HepG2 (cell line): ENCODE measurements around the gene MYH7. TPM values are rescaled to one million over a fixed set of nuclear protein-coding genes. Genes with fewer than 3 reads are reported as not detected.

Source experiments
- ATAC-seq: fragments of 200-7000 bp; cut with Tn5 transposase; 3 replicates; pipeline ENCODE4 v1.9.1; 2020; ENCODE audit warnings: mild to moderate bottlenecking, moderate library complexity
- BruUV-seq: library from RNA; stranded (reverse); fragments of 400-500 nt; replicated peaks from 2 replicates; lab custom pipeline; 2021; lab: Mats Ljungman, UMichigan
- CTCF ChIA-PET: fragments of 300-600 bp; formaldehyde crosslinking; extraction: SDS; loops from one replicate; lab custom pipeline; 2021; ENCODE audit warnings: low total read pairs, inconsistent platforms, low intra/inter-chr PET ratio; lab: Yijun Ruan, JAX
- POLR2A ChIA-PET: fragments of 350-600 bp; sonication (Branson Sonifier 250); formaldehyde crosslinking; loops from one replicate; lab custom pipeline; 2020; ENCODE audit warnings: antibody characterized with exemption, inconsistent platforms; lab: Yijun Ruan, JAX
- DNase-seq: peaks from one replicate; pipeline ENCODE4 v3.0.0-alpha.2; 2015; ENCODE audit warnings: low spot score
- FAIRE-seq: peaks from 3 replicates; lab custom pipeline; 2011; peaks lifted over from hg19 to GRCh38; lab: Jason Lieb, UNC
- H2AFZ ChIP-seq: one replicate; pipeline ENCODE4 v1.6.1; 2011; ENCODE audit warnings: low read length, inconsistent platforms
- H3K27ac ChIP-seq: fragments of 300-600 bp; 3 replicates; pipeline ENCODE4 v1.8.0; 2011; ENCODE audit warnings: mixed run types, mild to moderate bottlenecking, mixed read lengths, low read length, inconsistent platforms; ENCODE audit not compliant: insufficient read depth; ENCODE audit errors: extremely low read length
- H3K27me3 ChIP-seq, 2 experiments: fragments of 200-600 bp in 1 of 2; 2 replicates in 1 of 2; 3 replicates in 1 of 2; pipeline versions ENCODE4 v1.6.0 to v1.8.0; 2011; ENCODE audit warnings: low read length in 2 of 2, mild to moderate bottlenecking in 2 of 2, moderate library complexity in 2 of 2, inconsistent platforms in 1 of 2; ENCODE audit not compliant: insufficient read depth in 2 of 2, control insufficient read depth in 1 of 2
- H3K36me3 ChIP-seq, 2 experiments: fragments of 200-600 bp in 1 of 2; replicated peaks in 1 of 2; 2 replicates in 1 of 2; 3 replicates in 1 of 2; pipeline versions ENCODE4 v1.5.1 to v1.8.0; 2011; ENCODE audit warnings: low read length in 2 of 2, inconsistent platforms in 1 of 2; ENCODE audit not compliant: insufficient read depth in 2 of 2, control insufficient read depth in 1 of 2
- H3K4me1 ChIP-seq: 2 replicates; pipeline ENCODE4 v1.5.1; 2012; ENCODE audit warnings: low read length, inconsistent platforms; ENCODE audit not compliant: insufficient read depth
- H3K4me2 ChIP-seq: 2 replicates; pipeline ENCODE4 v1.6.0; 2011; ENCODE audit warnings: low read depth, low read length, inconsistent platforms
- H3K4me3 ChIP-seq, 3 experiments: fragments of 200-600 bp in 1 of 3; sonication (generic), shearing (Covaris generic) in 1 of 3; replicated peaks in 1 of 3; 2 replicates each; pipeline ENCODE4 v1.5.1; 2011 to 2016; ENCODE audit warnings: low read length in 3 of 3, inconsistent platforms in 2 of 3, low read depth in 2 of 3, mild to moderate bottlenecking in 2 of 3, control low read depth in 1 of 3, mixed read lengths in 1 of 3; ENCODE audit not compliant: insufficient read depth in 1 of 3
- H3K79me2 ChIP-seq: one replicate; pipeline ENCODE4 v1.6.1; 2011; ENCODE audit warnings: low read length, inconsistent platforms; ENCODE audit not compliant: insufficient read depth
- H3K9ac ChIP-seq: 2 replicates; pipeline ENCODE4 v1.6.0; 2011; ENCODE audit warnings: mild to moderate bottlenecking, low read depth, low read length, inconsistent platforms; ENCODE audit not compliant: insufficient read depth
- H3K9me3 ChIP-seq: 2 replicates; pipeline ENCODE4 v1.5.1; 2012; ENCODE audit warnings: mild to moderate bottlenecking, low read length
- H4K20me1 ChIP-seq: 2 replicates; pipeline ENCODE4 v1.6.0; 2011; ENCODE audit warnings: inconsistent platforms, mild to moderate bottlenecking, low read length, moderate library complexity; ENCODE audit not compliant: insufficient read depth
- ADNP ChIP-seq: sonication (generic); formaldehyde crosslinking; IDR thresholded peaks from 2 replicates; pipeline ENCODE4 v1.4.0; 2020; ENCODE audit warnings: missing genetic modification reagents
- ARID2 ChIP-seq: sonication (generic); formaldehyde crosslinking; IDR thresholded peaks from 2 replicates; pipeline ENCODE4 v1.8.1; 2022; ENCODE audit warnings: mild to moderate bottlenecking, missing genetic modification reagents, borderline replicate concordance
- FOXO1 ChIP-seq: sonication (generic); formaldehyde crosslinking; IDR thresholded peaks from 2 replicates; pipeline ENCODE4 v1.4.0; 2020; ENCODE audit warnings: missing genetic modification reagents
- HDAC2 ChIP-seq: sonication (generic); formaldehyde crosslinking; IDR thresholded peaks from 2 replicates; pipeline ENCODE4 v1.4.0; 2020; ENCODE audit warnings: missing genetic modification reagents
- IRF2 ChIP-seq: IDR thresholded peaks from 2 replicates; pipeline ENCODE4 v1.6.1; 2018; ENCODE audit warnings: missing genetic modification reagents, missing compliant biosample characterization
- TP53 ChIP-seq: sonication (generic); formaldehyde crosslinking; conservative IDR thresholded peaks from 2 replicates; pipeline ENCODE4 v1.4.0; 2020; ENCODE audit warnings: missing genetic modification reagents
- ZNF367 ChIP-seq: sonication (generic); formaldehyde crosslinking; IDR thresholded peaks from 2 replicates; pipeline ENCODE4 v1.4.0; 2020; ENCODE audit warnings: missing genetic modification reagents, borderline replicate concordance
- ZNF446 ChIP-seq: sonication (generic); formaldehyde crosslinking; IDR thresholded peaks from 2 replicates; pipeline ENCODE4 v1.5.0; 2020; ENCODE audit warnings: mild to moderate bottlenecking, missing genetic modification reagents
- ZNF713 ChIP-seq: sonication (generic); formaldehyde crosslinking; IDR thresholded peaks from 2 replicates; pipeline ENCODE4 v1.4.0; 2020; ENCODE audit warnings: mild to moderate bottlenecking, missing genetic modification reagents
- ZNF878 ChIP-seq: sonication (generic); formaldehyde crosslinking; IDR thresholded peaks from 2 replicates; pipeline ENCODE4 v1.8.1; 2023; ENCODE audit warnings: mild to moderate bottlenecking, missing genetic modification reagents, moderate library complexity
- ZNF879 ChIP-seq: sonication (generic); formaldehyde crosslinking; IDR thresholded peaks from 2 replicates; pipeline ENCODE4 v1.8.1; 2023; ENCODE audit warnings: missing genetic modification reagents
- WGBS: methylation state at CpG from one replicate; pipeline ENCODE4 v1.1.6; 2017; ENCODE audit warnings: low lambda C conversion rate; 5-methylcytosine and 5-hydroxymethylcytosine counted together
- in situ Hi-C: cut with HindIII; loops from 2 replicates; pipeline ENCODE4 v1.10.0; 2017; ENCODE audit warnings: low pct_unique_long_range_greater_than_20kb; ENCODE audit not compliant: extremely low pct_ligation_motif_present
- intact Hi-C: fragments of 100-400 bp; cut with micrococcal nuclease; formaldehyde crosslinking; loops from one replicate; pipeline ENCODE4 v1.10.0; 2022; ENCODE audit not compliant: unreplicated experiment
- polyA plus RNA-seq, 8 experiments: library from polyadenylated mRNA; depleted of rRNA in 3 of 8; stranded (reverse) in 7 of 8; unstranded in 1 of 8; fragments of >200 nt; fragmentation: Illumina TruSeq in 4 of 8; extraction: Trizol in 4 of 8; gene quantifications; 2 replicates each; pipeline versions ENCODE4 v1.2.1 to v1.2.3, GENCODE V29; 2011 to 2016; ENCODE audit warnings: low read depth in 4 of 8, missing spikeins in 1 of 8, mixed read lengths in 1 of 8; ENCODE audit not compliant: insufficient read depth in 1 of 8
- total RNA-seq, 5 experiments: library from RNA; depleted of rRNA; stranded (reverse); fragments of >200 nt; fragmentation: Illumina TruSeq; extraction: Trizol; gene quantifications; 2 replicates each; pipeline ENCODE4 v1.2.3, GENCODE V29; 2016; ENCODE audit warnings: low read depth in 1 of 5
- TF ChIP-seq, protein P1 (sequence below): sonication (generic); formaldehyde crosslinking; IDR thresholded peaks from 2 replicates; pipeline ENCODE4 v1.5.0; 2020; ENCODE audit warnings: mild to moderate bottlenecking, missing genetic modification reagents, moderate library complexity
- TF ChIP-seq, protein P2 (sequence below): IDR thresholded peaks from 2 replicates; pipeline ENCODE4 v1.6.1; 2012; ENCODE audit warnings: low read depth, low read length, improper control_type of control experiment

MYH7 gene
- total and polyA plus RNA-seq, 2 of the 13 experiments (the other 11 are each of a cell fraction or from before 2014, with no cell fraction given): 0.04 TPM; not detected in 1

DNA sequence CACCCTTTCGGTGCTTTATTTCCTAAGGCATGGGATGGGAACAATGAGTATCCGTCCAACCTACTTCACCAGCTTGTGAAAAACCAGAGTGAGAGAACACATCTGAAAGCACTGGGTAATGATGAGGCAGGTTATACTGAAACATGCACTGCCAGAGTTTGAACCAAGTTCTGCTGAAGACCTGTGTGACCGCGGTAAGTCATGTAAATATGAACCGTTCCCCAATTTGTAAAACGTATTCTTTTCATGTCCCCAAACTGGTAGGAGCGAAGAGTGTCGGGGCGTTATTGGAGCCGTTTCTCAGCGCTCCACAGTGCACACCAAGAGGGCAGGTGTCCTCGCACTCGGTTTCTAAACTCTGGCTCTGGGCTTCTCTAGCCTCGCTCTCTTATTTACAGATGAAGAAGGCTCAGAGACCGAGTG lies 33.3 kb upstream of the MYH7 start (continued):
- TF ChIP-seq, protein P1, sequence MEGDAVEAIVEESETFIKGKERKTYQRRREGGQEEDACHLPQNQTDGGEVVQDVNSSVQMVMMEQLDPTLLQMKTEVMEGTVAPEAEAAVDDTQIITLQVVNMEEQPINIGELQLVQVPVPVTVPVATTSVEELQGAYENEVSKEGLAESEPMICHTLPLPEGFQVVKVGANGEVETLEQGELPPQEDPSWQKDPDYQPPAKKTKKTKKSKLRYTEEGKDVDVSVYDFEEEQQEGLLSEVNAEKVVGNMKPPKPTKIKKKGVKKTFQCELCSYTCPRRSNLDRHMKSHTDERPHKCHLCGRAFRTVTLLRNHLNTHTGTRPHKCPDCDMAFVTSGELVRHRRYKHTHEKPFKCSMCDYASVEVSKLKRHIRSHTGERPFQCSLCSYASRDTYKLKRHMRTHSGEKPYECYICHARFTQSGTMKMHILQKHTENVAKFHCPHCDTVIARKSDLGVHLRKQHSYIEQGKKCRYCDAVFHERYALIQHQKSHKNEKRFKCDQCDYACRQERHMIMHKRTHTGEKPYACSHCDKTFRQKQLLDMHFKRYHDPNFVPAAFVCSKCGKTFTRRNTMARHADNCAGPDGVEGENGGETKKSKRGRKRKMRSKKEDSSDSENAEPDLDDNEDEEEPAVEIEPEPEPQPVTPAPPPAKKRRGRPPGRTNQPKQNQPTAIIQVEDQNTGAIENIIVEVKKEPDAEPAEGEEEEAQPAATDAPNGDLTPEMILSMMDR (CRISPR knock-in tag): no peak
- TF ChIP-seq ADNP (no peak), ZNF367 (CRISPR knock-in tag) (peak; percentile 65; the same call in 1 of the 2 replicates), HDAC2 (CRISPR knock-in tag) (no peak; the same call in 1 of the 2 replicates), FOXO1 (CRISPR knock-in tag) (no peak), ZNF879 (CRISPR knock-in tag) (peak; percentile 79; the same call in 1 of the 2 replicates), ZNF446 (CRISPR knock-in tag) (no peak), ZNF878 (CRISPR knock-in tag) (no peak), ARID2 (no peak), ZNF713 (no peak)
- TF ChIP-seq, protein P2, sequence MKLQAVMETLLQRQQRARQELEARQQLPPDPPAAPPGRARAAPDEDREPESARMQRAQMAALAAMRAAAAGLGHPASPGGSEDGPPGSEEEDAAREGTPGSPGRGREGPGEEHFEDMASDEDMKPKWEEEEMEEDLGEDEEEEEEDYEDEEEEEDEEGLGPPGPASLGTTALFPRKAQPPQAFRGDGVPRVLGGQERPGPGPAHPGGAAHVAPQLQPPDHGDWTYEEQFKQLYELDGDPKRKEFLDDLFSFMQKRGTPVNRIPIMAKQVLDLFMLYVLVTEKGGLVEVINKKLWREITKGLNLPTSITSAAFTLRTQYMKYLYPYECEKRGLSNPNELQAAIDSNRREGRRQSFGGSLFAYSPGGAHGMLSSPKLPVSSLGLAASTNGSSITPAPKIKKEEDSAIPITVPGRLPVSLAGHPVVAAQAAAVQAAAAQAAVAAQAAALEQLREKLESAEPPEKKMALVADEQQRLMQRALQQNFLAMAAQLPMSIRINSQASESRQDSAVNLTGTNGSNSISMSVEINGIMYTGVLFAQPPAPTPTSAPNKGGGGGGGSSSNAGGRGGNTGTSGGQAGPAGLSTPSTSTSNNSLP: no peak

DNA sequence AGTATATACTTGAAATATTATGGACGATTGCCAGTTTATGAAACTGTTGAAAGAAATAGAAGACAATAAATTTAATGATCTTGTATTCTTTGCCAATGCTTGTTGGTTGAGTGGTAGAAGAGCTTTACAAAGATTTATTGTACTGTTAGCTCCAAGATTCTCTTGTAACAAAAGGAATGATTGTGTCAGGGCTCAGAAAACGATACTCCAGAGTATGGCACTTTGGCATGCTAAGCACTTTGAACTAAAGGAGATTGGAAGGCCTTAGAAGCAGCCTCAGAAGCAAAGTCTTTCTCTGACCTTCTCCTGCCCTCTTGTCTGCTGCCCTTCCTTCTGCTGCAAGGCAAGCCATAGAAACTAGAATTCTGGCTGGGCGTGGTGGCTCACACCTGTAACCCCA lies 29.8 kb upstream of the MYH7 start:
- FAIRE-seq (no peak), DNase-seq (no peak), ATAC-seq (no peak)
- CTCF ChIA-PET: no interaction called here
- peaks cover 0 to 4% of the 10 kb centered on the region in 2 experiments; a peak in 1 of 5 replicates for H3K27me3 ChIP-seq
- H3K4me3 ChIP-seq: no peak overlapping the region
- WGBS: 35% methylated on average over 3 of the region's 3 CpGs
- POLR2A ChIA-PET: no interaction called here
- in situ Hi-C loops: no loop called here
- no peak overlapping the region for H3K4me2 ChIP-seq
- BruUV-seq: no TSS peak
- peaks cover 8% of the 10 kb centered on the region for H3K79me2 ChIP-seq
- no peak overlapping the region for H3K9ac ChIP-seq
- intact Hi-C loops: no loop called here
- no peaks in the 10 kb centered on the region for H3K36me3 ChIP-seq
- H3K9me3 ChIP-seq: no peaks in the 10 kb centered on the region
- no peaks in the 10 kb centered on the region for H4K20me1 ChIP-seq
- H3K27ac ChIP-seq: no peak overlapping the region
- H3K4me1 ChIP-seq: peaks cover 2% of the 10 kb centered on the region
- TF ChIP-seq TP53 (CRISPR knock-in tag): no peak
- no peak for TF ChIP-seq IRF2 (CRISPR knock-in tag)
- no peak overlapping the region for H2AFZ ChIP-seq
